H1 (cell line): ENCODE measurements around the gene SMAP2. TPM values are rescaled to one million over a fixed set of nuclear protein-coding genes. Genes with fewer than 3 reads are reported as not detected.

Experiments
- CTCF ChIA-PET: fragments of 300-600 bp; sonication (Branson Sonifier 250); formaldehyde crosslinking; loops from one replicate; lab custom pipeline; 2021; ENCODE audit not compliant: partially characterized antibody; lab: Charles Lee
- POLR2A ChIA-PET: fragments of 300-600 bp; sonication (Branson Sonifier 250); formaldehyde crosslinking; loops from one replicate; lab custom pipeline; 2021; ENCODE audit warnings: inconsistent platforms; ENCODE audit not compliant: partially characterized antibody; lab: Charles Lee
- DNase-seq, 2 experiments: peaks; one replicate each; pipeline versions ENCODE4 v3.0.0 to v3.0.0-alpha.2; 2010 to 2022; ENCODE audit warnings: low spot score in 2 of 2, low read depth in 1 of 2, mixed read lengths in 1 of 2
- FAIRE-seq: peaks from 2 replicates; lab custom pipeline; 2011; peaks lifted over from hg19 to GRCh38; lab: Jason Lieb, UNC
- H2AFZ ChIP-seq: 2 replicates; pipeline ENCODE4 v1.8.1; 2012; ENCODE audit warnings: low read length, inconsistent platforms
- H2AK5ac ChIP-seq: 2 replicates; pipeline ENCODE4 v1.6.1; 2013; ENCODE audit warnings: low read depth, low read length
- H2BK120ac ChIP-seq: replicated peaks from 2 replicates; pipeline ENCODE3; 2013; ENCODE audit warnings: low read depth, low read length, inconsistent platforms
- H2BK12ac ChIP-seq: 2 replicates; pipeline ENCODE4 v1.6.1; 2013; ENCODE audit warnings: low read depth, low read length
- H2BK15ac ChIP-seq: 2 replicates; pipeline ENCODE4 v1.6.1; 2013; ENCODE audit warnings: low read length
- H2BK20ac ChIP-seq: 2 replicates; pipeline ENCODE4 v1.6.1; 2013; ENCODE audit warnings: low read length
- H2BK5ac ChIP-seq: 2 replicates; pipeline ENCODE4 v1.6.1; 2013; ENCODE audit warnings: low read depth, low read length
- H3K14ac ChIP-seq: 2 replicates; pipeline ENCODE4 v1.6.1; 2013; ENCODE audit warnings: inconsistent platforms; ENCODE audit not compliant: insufficient read length
- H3K18ac ChIP-seq: 2 replicates; pipeline ENCODE4 v1.6.1; 2013; ENCODE audit warnings: low read length; ENCODE audit errors: extremely low read depth
- H3K23ac ChIP-seq: 2 replicates; pipeline ENCODE4 v1.6.1; 2013; ENCODE audit warnings: inconsistent platforms; ENCODE audit not compliant: insufficient read length
- H3K23me2 ChIP-seq: 2 replicates; pipeline ENCODE4 v1.6.1; 2013; ENCODE audit warnings: low read depth, low read length
- H3K27ac ChIP-seq: 2 replicates; pipeline ENCODE4 v1.6.1; 2011; ENCODE audit warnings: low read depth, low read length, inconsistent platforms
- H3K27me3 ChIP-seq, 4 experiments: replicated peaks in 1 of 4; 1 replicate in 1 of 4; 2 replicates in 3 of 4; pipeline versions ENCODE4 v1.6.1 to v1.8.1; 2011 to 2013; ENCODE audit warnings: low read length in 3 of 4, mild to moderate bottlenecking in 3 of 4, inconsistent platforms in 2 of 4, mixed read lengths in 2 of 4, moderate library complexity in 1 of 4; ENCODE audit not compliant: control insufficient read depth in 3 of 4, insufficient read depth in 3 of 4; ENCODE audit errors: extremely low read depth in 1 of 4
- H3K36me3 ChIP-seq, 4 experiments: 2 replicates each; pipeline versions ENCODE4 v1.6.1 to v1.8.1; 2011 to 2013; ENCODE audit warnings: mild to moderate bottlenecking in 4 of 4, low read length in 3 of 4, moderate library complexity in 2 of 4, control low read depth in 1 of 4, inconsistent platforms in 1 of 4; ENCODE audit not compliant: insufficient read depth in 4 of 4, control insufficient read depth in 2 of 4
- H3K4ac ChIP-seq: replicated peaks from 2 replicates; pipeline ENCODE3; 2013; ENCODE audit warnings: low read length, low read depth, mixed read lengths, inconsistent platforms; ENCODE audit not compliant: insufficient read length
- H3K4me1 ChIP-seq, 4 experiments: replicated peaks in 1 of 4; 1 replicate in 1 of 4; 2 replicates in 3 of 4; pipeline versions ENCODE4 v1.6.1 to v1.8.1; 2011 to 2013; ENCODE audit warnings: low read length in 3 of 4, inconsistent platforms in 2 of 4, mixed read lengths in 1 of 4; ENCODE audit not compliant: insufficient read depth in 4 of 4, control insufficient read depth in 3 of 4
- H3K4me2 ChIP-seq, 2 experiments: 2 replicates each; pipeline versions ENCODE4 v1.6.1 to v1.8.1; 2011 to 2013; ENCODE audit warnings: low read depth in 2 of 2, low read length in 2 of 2, control low read depth in 1 of 2, inconsistent platforms in 1 of 2, mild to moderate bottlenecking in 1 of 2; ENCODE audit not compliant: insufficient read depth in 1 of 2
- H3K4me3 ChIP-seq, 4 experiments: fragments of 200-600, 300-600 bp in 1 of 4; sonication (generic), shearing (Covaris generic), sonication (Bioruptor Twin) in 1 of 4; 2 replicates each; pipeline versions ENCODE4 v1.5.1 to v1.8.1; 2011 to 2016; ENCODE audit warnings: low read length in 4 of 4, low read depth in 3 of 4, control low read depth in 2 of 4, inconsistent platforms in 2 of 4, mild to moderate bottlenecking in 2 of 4, mixed read lengths in 1 of 4, moderate library complexity in 1 of 4; ENCODE audit not compliant: insufficient read depth in 2 of 4; ENCODE audit errors: extremely low read depth in 1 of 4
- H3K56ac ChIP-seq: replicated peaks from 2 replicates; pipeline ENCODE3; 2013; ENCODE audit warnings: low read depth, mild to moderate bottlenecking, mixed read lengths, low read length, inconsistent platforms; ENCODE audit not compliant: insufficient read length
- H3K79me1 ChIP-seq: 2 replicates; pipeline ENCODE4 v1.6.1; 2013; ENCODE audit warnings: low read depth, low read length, control low read depth
- H3K79me2 ChIP-seq, 2 experiments: 2 replicates each; pipeline versions ENCODE4 v1.6.1 to v1.8.1; 2012 to 2013; ENCODE audit warnings: low read length in 2 of 2, mild to moderate bottlenecking in 2 of 2, inconsistent platforms in 1 of 2; ENCODE audit not compliant: insufficient read depth in 2 of 2, control insufficient read depth in 1 of 2
- H3K9ac ChIP-seq, 4 experiments: replicated peaks in 1 of 4; 1 replicate in 1 of 4; 2 replicates in 3 of 4; pipeline versions ENCODE4 v1.6.1 to v1.8.1; 2011 to 2013; ENCODE audit warnings: low read depth in 3 of 4, low read length in 3 of 4, control low read depth in 2 of 4, mild to moderate bottlenecking in 2 of 4, moderate library complexity in 2 of 4, inconsistent platforms in 1 of 4; ENCODE audit errors: extremely low read depth in 1 of 4
- H3K9me3 ChIP-seq, 2 experiments: 2 replicates each; pipeline versions ENCODE4 v1.6.1 to v1.8.1; 2012 to 2013; ENCODE audit warnings: mild to moderate bottlenecking in 2 of 2, moderate library complexity in 2 of 2, control low read depth in 1 of 2, inconsistent platforms in 1 of 2, low read depth in 1 of 2, low read length in 1 of 2, mixed read lengths in 1 of 2; ENCODE audit not compliant: insufficient read depth in 2 of 2
- H4K20me1 ChIP-seq, 2 experiments: replicated peaks in 1 of 2; 2 replicates each; pipeline versions ENCODE3 to v1.8.1; 2011 to 2013; ENCODE audit warnings: inconsistent platforms in 2 of 2, low read length in 2 of 2, mild to moderate bottlenecking in 1 of 2; ENCODE audit not compliant: insufficient read depth in 2 of 2, control insufficient read depth in 1 of 2
- H4K5ac ChIP-seq: 2 replicates; pipeline ENCODE4 v1.6.1; 2013; ENCODE audit warnings: low read length, low read depth, mixed read lengths, inconsistent platforms; ENCODE audit not compliant: insufficient read length
- H4K8ac ChIP-seq: 2 replicates; pipeline ENCODE4 v1.8.0; 2013; ENCODE audit warnings: mild to moderate bottlenecking, moderate library complexity, low read length, inconsistent platforms; ENCODE audit not compliant: insufficient read depth; ENCODE audit errors: extremely low read depth
- H4K91ac ChIP-seq: replicated peaks from 2 replicates; pipeline ENCODE3; 2013; ENCODE audit warnings: low read length, mixed read lengths, inconsistent platforms; ENCODE audit not compliant: insufficient read length
- BCL11A ChIP-seq, 2 experiments: IDR thresholded peaks; one replicate each; pipeline ENCODE4 v1.6.1; 2011; ENCODE audit warnings: low read depth in 2 of 2, low read length in 2 of 2, mild to moderate bottlenecking in 2 of 2
- CBX8 ChIP-seq: fragments of 300-800, 300-1000 bp; sonication (generic); IDR thresholded peaks from 2 replicates; pipeline ENCODE4 v1.7.1; 2016; ENCODE audit warnings: low read depth, low read length, borderline replicate concordance
- CEBPB ChIP-seq: IDR thresholded peaks from 2 replicates; pipeline ENCODE4 v1.6.1; 2012; ENCODE audit warnings: low read depth, low read length
- CHD1 ChIP-seq: IDR thresholded peaks from 2 replicates; pipeline ENCODE4 v1.6.1; 2012; ENCODE audit warnings: low read depth, low read length, improper control_type of control experiment
- CTBP2 ChIP-seq: IDR thresholded peaks from 2 replicates; pipeline ENCODE4 v1.7.0; 2011; ENCODE audit warnings: borderline replicate concordance, mild to moderate bottlenecking, moderate library complexity, mixed read lengths, low read length; ENCODE audit not compliant: insufficient read depth, insufficient read length
- EP300 ChIP-seq, 2 experiments: IDR thresholded peaks; 1 replicate in 1 of 2; 2 replicates in 1 of 2; pipeline ENCODE4 v1.6.1; 2011 to 2012; ENCODE audit warnings: low read depth in 2 of 2, low read length in 2 of 2, mild to moderate bottlenecking in 2 of 2, borderline replicate concordance in 1 of 2, inconsistent platforms in 1 of 2, moderate library complexity in 1 of 2
- HDAC6 ChIP-seq: IDR thresholded peaks from one replicate; pipeline ENCODE4 v1.7.1; 2012; ENCODE audit warnings: low read depth, mild to moderate bottlenecking, inconsistent platforms, low read length, moderate library complexity
- JUN ChIP-seq: IDR thresholded peaks from 2 replicates; pipeline ENCODE4 v1.6.1; 2011; ENCODE audit warnings: low read depth, mild to moderate bottlenecking, improper control_type of control experiment, low read length
- KDM4A ChIP-seq: IDR thresholded peaks from one replicate; pipeline ENCODE4 v1.7.1; 2012; ENCODE audit warnings: low read depth, mild to moderate bottlenecking, moderate library complexity, low read length, inconsistent platforms; ENCODE audit not compliant: severe bottlenecking
- RBBP5 ChIP-seq: IDR thresholded peaks from 2 replicates; pipeline ENCODE4 v1.7.1; 2012; ENCODE audit warnings: low read depth, mild to moderate bottlenecking, inconsistent platforms, low read length, moderate library complexity, borderline replicate concordance
- SIN3A ChIP-seq, 2 experiments: IDR thresholded peaks in 1 of 2; conservative IDR thresholded peaks in 1 of 2; 2 replicates each; pipeline ENCODE4 v1.6.1; 2011 to 2012; ENCODE audit warnings: low read length in 2 of 2, improper control_type of control experiment in 1 of 2, low read depth in 1 of 2, mild to moderate bottlenecking in 1 of 2
- SP2 ChIP-seq: IDR thresholded peaks from 2 replicates; pipeline ENCODE4 v1.6.1; 2012; ENCODE audit warnings: mild to moderate bottlenecking, low read length, inconsistent platforms
- TAF1 ChIP-seq: IDR thresholded peaks from 2 replicates; pipeline ENCODE4 v1.6.1; 2011; ENCODE audit warnings: mild to moderate bottlenecking, low read depth, low read length
- WGBS, 2 experiments: shearing (Covaris generic) in 1 of 2; methylation state at CpG; one replicate each; pipeline versions ENCODE4 v1.1.6 to v1.1.7; 2013 to 2015; ENCODE audit warnings: low lambda C conversion rate in 2 of 2, mixed read lengths in 2 of 2, inconsistent platforms in 1 of 2, low coverage in 1 of 2, missing lambda C conversion rate in 1 of 2; ENCODE audit not compliant: insufficient replicate concordance in 2 of 2, insufficient coverage in 1 of 2, insufficient read length in 1 of 2; ENCODE audit errors: extremely low coverage in 1 of 2, missing lambda C conversion rate in 1 of 2; 5-methylcytosine and 5-hydroxymethylcytosine counted together
- polyA plus RNA-seq, 7 experiments: library from polyadenylated mRNA; depleted of rRNA in 3 of 7; stranded (reverse) in 5 of 7; unstranded in 2 of 7; fragments of >200 nt in 5 of 7; fragments of 200-250 nt in 2 of 7; gene quantifications; 1 replicate in 5 of 7; 2 replicates in 1 of 7; 4 replicates in 1 of 7; pipeline versions ENCODE4 v1.2.1 to v1.2.3, GENCODE V29; 2011 to 2013; ENCODE audit warnings: missing spikeins in 2 of 7, mixed read lengths in 2 of 7
- total RNA-seq: library from RNA; stranded (reverse); fragmentation: NEBNext Ultra II Directional; extraction: Animal tissue kit (Norgen Biotek cat#: 25700); gene quantifications from 2 replicates; pipeline ENCODE4 v1.2.1, GENCODE V29; 2021

SMAP2 gene
- total and polyA plus RNA-seq, 2 of the 8 experiments (the other 6 are each of a cell fraction or from before 2014, with no cell fraction given): 4.3 to 5.5 TPM

DNA sequence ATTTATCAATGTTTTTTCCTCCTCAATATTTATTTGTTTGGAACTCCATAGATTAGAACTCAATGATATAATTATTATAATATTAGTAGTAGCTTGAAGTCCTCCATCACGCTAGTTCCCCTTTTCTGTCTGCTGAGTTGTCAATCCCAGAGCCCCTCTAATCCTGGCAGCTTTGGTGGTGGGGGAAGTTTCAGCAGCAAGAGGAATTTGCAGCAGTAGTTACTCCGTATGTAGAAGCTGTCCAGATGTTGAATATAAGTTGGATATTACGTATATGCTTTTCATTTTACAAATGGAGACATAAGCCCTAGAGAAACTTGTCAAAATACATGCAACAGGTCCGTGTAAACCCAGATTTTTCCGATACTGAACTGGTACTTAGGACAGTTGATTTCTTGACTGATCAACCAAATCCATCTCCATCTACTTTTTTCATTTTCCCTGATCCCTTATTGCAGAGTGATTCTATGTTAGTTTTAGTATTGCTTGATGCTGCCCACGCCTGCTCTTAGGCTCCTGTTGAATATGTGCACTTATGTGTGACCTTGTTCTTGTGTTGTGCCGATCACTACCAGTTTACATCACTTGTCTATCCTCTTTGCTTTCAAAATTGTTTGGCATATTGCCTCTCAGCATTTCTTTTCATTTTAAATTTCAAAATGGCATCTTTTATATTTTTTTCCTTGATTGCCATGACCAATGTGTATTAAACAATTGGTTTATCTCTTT, 28.1 kb downstream of the SMAP2 start:
- H4K91ac ChIP-seq: no peak overlapping the region
- H3K14ac ChIP-seq: no peak overlapping the region
- H2BK120ac ChIP-seq: no peak overlapping the region
- no peak overlapping the region for H2BK5ac ChIP-seq
- no peaks in the 10 kb centered on the region for H3K27me3 ChIP-seq
- no peak overlapping the region for H2AK5ac ChIP-seq
- no peak overlapping the region for H3K4me3 ChIP-seq
- H2BK12ac ChIP-seq: no peak overlapping the region
- 86% methylated on average over 7 of the region's 7 CpGs; no CpG with 5 or more reads in 1 of the 2 experiments for WGBS, 2 experiments
- no peak overlapping the region for H3K4ac ChIP-seq
- POLR2A ChIA-PET: no interaction called here
- H3K23ac ChIP-seq: no peak overlapping the region
- no peaks in the 10 kb centered on the region for H3K79me2 ChIP-seq
- DNase-seq (no peak), FAIRE-seq (no peak)
- H4K8ac ChIP-seq: no peak overlapping the region
- H2BK20ac ChIP-seq: no peak overlapping the region
- no peaks in the 10 kb centered on the region for H3K36me3 ChIP-seq
- H3K9ac ChIP-seq: no peak overlapping the region
- H4K20me1 ChIP-seq: no peaks in the 10 kb centered on the region
- H3K56ac ChIP-seq: no peak overlapping the region
- H3K4me1 ChIP-seq: no peaks in the 10 kb centered on the region
- no peaks in the 10 kb centered on the region; the same call in 1 of the 2 replicates for H3K23me2 ChIP-seq
- CTCF ChIA-PET: interaction anchor here (2.2 to 2.7 kb wide), 2 partner anchors 63 to 258 kb away, joined by 9 to 11 read pairs; no protein-coding TSS in a partner anchor
- no peak overlapping the region for H3K4me2 ChIP-seq
- no peak overlapping the region for H2AFZ ChIP-seq
- no peaks in the 10 kb centered on the region for H3K79me1 ChIP-seq
- H3K27ac ChIP-seq: no peak overlapping the region
- no peaks in the 10 kb centered on the region for H3K9me3 ChIP-seq
- H2BK15ac ChIP-seq: no peak overlapping the region
- H3K18ac ChIP-seq: no peak overlapping the region
- H4K5ac ChIP-seq: no peak overlapping the region
- no peak for TF ChIP-seq HDAC6
- TF ChIP-seq JUN: no peak
- no peak for TF ChIP-seq EP300 (IDR thresholded peaks at IDR 0.05; ENCODE audit: borderline replicate concordance in 1 of 2, low read depth in 2 of 2, low read length in 2 of 2)
- TF ChIP-seq RBBP5: no peak
- no peak for TF ChIP-seq BCL11A (IDR thresholded peaks at IDR 0.05; ENCODE audit: low read depth in 2 of 2, low read length in 2 of 2)
- no peak for TF ChIP-seq CTBP2
- no peak for TF ChIP-seq CBX8
- no peak for TF ChIP-seq SIN3A (conservative IDR thresholded peaks at IDR 0.05 in 1 of 2, IDR thresholded peaks at IDR 0.05 in 1 of 2; ENCODE audit: low read depth in 1 of 2, low read length in 2 of 2)
- no peak for TF ChIP-seq CHD1
- TF ChIP-seq CEBPB: no peak
- no peak for TF ChIP-seq KDM4A
- TF ChIP-seq TAF1: no peak
- no peak for TF ChIP-seq SP2
